GM18507 (cell line): Measurements from ENCODE around the gene SSH2.

Experiments used
- DNase-seq: peaks from one replicate; pipeline ENCODE4 v3.0.0; 2011; ENCODE audit warnings: low read depth; ENCODE audit not compliant: insufficient read length; ENCODE audit errors: extremely low spot score
- FAIRE-seq: peaks from 2 replicates; lab custom pipeline; 2011; peaks lifted over from hg19 to GRCh38; lab: Jason Lieb, UNC

The SSH2 gene

DNA sequence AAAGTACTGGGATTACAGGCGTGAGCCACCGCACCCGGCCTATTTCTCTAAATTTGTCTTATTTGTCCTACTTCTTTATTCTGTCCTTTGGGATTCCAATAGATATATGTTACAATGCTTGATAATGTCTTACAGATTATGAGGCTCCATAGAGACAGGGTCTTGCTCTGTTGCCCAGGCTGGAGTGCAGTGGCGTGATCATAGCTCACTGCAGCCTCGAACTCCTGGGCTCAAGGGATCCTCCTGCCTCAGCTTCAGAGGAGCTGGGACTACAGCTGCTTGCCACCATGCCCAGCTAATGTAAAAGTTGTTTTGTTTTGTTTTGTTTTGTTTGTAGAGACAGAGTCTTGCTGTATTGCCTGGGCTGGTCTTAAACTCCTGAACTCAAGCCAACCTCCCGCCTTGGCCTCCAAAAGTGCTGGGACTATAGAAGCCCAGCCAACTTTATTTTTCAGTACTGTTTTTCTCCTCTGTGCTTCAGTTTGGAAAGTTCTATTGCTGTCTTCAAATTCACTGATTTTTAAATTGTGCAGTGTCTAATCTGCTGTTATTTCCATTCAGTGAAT, 326.8 kb downstream of the SSH2 start:
- FAIRE-seq: no peak

DNA sequence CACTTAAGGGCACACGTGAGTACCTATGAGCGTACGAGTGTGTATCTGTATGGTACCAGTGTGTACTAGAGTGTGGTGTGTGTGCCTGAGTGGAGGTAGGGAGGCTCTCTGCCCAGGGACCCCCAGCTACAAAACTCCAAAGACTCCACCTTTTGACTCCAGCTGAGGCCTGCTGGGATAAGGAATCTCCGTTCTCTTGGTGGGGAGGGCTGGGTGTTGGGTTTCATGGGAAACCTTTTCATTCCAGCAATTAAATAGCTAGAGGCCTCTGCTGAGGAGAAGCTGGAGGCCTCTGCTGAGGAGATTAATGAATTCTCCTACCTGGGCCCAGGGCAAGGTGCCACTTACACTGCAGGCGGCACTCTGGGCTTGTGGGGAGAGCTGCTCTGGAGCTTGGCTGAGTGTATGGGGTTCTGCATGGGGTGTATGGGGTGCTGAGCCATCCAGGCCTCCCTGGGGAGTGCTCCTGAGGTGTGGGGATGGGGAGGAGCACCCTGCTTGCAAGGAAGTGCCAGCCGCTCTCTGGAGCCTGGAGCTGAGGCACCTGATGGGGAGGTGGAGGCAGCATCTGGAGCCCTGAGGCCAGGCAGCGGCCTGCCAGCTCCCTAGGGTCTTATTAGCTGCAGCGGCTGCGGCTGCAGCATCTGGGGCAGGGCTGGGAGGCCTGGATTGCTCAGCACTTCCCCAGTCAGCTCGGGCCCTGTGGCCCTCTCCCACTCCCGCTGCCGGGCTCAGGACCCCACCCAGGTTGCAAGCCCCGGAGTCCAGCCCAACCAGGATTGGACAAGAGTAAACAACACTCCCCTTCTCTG, 332.5 kb downstream of the SSH2 start:
- FAIRE-seq (no peak), DNase-seq (no peak)

More for the DNA sequence above, 326.8 kb downstream of the SSH2 start:
- DNase-seq: no peak

DNA sequence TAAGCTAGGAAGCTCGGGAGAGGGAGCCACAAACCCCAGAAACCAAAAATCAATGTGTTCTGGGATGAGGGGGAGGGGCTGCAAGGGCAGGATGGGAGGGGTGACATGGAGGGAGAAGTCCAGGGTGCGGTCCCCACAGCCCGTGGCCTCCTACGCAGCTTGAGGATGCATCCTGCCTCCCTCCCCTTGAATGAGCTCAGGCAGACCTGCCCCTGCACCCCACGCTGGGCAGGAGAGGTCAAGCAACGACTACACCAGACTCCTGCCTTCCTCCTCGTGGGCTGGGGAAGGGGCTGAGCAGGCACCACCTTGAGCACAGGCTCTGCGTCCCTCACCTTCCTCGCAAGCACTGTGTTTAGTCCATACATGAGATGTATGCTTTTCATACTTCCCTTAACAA, 333.2 kb downstream of the SSH2 start:
- FAIRE-seq: no peak
- DNase-seq: no peak

DNA sequence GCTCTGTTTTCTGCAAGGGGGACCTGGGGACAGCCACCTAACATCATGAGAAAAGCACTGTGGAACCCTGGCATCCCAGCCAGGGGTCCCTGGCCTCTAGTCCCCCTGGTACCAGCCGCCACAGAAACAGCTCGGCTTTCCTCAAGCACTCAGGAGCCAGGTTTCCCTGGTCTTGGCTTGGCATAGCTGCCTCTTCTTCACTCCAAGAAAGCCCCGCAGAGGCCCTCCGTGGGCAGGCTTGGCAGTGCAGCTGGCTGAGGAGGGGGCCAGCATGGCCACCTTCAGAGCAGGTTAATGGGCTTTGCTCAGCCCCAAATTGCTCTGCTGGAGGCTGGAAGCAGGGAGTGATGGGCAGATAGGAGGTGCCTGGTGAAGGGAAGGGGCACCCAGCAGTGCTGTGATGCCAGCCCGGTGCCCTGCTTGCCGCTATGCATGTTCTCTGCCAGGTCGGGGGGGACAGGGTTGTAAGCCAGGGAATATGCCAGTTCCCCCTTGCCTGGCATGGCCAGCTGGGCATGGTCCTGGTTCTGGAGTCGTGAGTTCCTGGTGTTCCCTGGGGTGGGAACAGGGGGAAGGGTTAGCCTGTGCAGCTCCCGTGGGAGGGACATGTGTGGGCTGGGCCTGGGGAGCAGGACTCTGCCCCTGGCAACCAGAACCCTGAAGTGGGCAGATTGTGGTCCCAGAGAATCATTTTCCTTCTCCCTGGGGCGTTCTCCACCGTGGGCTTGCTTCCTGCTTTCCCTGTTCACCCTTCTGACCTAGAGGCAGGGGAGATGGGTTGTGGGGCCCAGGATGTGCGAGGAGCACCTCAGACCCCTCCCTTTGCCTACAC, 333.9 kb downstream of the SSH2 start:
- no peak for FAIRE-seq
- no peak for DNase-seq

DNA sequence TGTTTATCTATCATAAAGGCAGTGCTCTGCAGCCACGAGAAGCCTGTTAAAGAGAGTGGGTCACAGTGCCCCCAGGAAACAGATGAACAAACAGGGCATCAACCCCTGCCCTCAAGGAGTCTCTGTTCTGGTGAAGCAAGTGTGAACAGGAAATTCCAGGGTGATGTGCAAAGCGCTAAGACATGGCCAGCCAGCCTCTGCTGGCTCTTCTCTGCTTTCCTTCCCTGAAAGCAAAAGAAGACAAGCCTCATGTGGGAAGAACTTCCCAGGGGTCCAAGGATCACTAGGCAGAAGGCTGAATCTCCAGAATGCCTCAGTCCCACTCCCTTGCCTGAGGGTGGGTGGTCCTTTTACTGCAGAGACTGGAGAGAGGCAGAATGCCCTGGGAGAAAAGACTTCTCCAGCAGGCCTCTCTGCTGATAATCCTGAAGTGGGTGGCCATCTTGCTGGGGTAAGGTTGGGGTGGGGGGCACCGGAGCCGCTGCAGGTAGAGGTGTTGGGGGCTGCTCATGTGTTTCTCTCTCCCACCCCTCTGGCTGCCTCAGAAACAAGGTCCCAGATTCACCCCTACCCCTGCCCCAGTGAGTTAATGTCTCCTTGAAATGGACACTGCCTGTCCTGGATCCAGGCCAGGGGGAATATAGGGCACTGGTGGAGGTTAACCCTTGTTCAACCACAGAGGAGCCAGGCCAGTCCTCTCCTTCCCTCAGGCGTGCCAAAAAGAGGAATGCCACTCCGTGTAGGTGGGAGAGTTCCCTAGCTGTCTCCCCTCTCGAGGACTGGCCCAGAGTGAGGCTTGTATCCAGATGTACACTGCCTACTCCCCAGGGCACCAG, 334.7 kb downstream of the SSH2 start:
- FAIRE-seq: no peak
- no peak for DNase-seq

DNA sequence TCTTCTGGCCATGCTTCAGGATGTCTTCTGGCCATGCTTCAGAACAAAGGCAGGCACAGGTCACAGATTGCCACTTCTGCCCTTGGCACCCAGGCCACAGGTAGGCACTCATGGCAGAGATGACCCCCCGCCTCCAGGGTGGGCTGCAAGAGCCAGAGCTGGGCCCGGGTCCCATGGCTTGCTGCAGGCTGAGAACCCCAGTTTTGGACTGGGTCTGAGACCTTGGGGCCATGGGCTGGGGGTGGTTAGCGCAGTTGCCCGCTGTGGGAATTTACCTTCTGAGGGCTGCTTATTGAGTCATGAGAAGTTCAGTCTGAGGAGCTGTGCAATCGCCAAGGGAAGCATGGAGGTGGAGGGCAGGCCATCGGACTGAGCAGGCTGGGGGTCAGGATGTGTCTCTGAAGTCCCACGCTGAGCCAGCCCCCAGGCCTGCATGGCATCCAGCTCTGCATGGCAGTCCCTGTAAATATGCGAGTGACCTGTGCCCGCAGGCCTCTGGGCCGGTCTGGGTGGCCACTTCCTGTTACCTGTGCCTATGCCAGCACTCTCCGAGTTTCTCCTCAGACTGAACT, 335.4 kb downstream of the SSH2 start:
- FAIRE-seq: no peak
- no peak for DNase-seq

DNA sequence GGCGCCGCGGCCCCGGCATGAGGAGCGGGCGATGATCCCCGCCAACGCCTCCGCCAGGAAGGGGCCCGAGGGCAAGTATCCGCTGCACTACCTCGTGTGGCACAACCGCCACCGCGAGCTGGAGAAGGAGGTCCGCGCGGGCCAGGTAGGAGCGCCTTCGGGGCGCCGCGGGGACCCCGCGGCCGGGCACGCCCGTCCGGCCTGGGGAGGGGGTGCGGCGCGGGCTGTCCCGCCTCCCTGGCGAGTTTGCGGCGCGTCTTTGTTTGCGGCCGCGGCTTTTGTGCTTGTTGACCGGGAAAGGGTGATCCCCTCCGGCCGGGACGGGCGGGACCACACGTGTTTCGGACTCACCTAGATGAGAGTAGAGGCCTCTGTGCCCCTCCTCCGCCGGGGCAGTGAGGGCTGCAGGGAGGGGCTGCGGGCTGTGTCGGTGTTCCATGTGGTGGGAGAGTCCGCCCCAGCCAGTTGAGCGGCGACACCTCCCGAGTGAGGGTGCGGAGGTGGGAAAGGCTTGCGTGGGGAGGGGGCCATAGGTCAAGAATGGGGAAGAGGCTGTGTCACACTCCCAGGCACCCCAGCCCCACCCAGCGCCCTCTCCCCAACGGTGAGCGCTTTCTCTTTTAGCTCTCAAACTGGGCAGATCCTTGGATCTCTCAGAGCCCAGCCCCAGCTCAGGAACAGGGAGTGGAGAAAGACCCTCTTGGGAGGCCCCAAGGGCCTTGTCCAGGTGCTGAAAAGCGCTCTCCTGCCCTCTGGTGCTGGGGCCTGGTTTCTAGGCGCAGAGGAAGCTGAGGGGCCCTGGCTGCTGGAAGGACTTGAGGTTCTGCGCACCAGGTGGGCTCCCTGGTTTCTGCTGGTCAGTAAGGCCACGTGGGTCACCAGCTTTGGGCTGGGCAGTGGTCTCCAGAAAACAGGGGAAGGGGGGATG, 336.2 kb downstream of the SSH2 start:
- no peak for DNase-seq
- no peak for FAIRE-seq

DNA sequence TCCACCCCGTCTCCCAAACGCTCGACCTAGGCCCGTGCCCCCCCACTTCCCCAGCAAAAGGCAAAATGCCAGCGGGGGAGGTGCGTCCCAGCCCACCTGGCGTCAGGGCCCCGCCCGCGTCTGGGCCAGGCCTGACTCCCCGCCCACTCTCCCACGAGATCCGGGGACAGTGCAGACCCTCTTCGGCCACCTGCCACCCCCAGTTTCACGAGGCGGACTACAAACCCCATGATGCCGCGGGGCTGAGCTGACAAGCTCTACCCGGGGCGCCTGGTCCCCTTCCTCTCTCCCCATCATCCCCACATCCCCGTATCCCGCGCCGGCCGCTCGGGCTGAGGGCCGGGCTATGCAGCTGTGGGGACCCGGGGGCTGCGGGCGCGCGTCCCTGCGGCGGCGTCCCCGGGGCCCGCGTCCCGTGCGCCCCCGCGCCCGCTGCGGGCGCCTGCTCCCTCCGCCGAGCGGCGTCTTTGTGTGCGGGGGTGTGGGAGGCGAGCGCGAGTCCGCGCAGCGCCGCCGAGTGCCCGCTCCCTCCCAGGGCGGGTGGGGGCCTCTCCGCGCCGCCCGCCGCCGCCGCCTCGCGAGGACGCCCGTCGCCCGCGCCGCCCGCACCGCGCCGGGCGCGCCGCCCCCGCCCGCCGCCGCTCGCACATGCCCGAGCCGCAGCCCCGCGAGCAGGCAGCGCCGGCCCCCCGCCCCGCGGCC, 337.0 kb downstream of the SSH2 start, which contains the start of gene ANKRD13B:
Gene ANKRD13B (plus strand): TSS at position 283 of the 702 bp plus-strand sequence. CDS start 490 bp downstream, outside the sequence.
- peak; percentile 55 for FAIRE-seq
- no peak for DNase-seq

DNA sequence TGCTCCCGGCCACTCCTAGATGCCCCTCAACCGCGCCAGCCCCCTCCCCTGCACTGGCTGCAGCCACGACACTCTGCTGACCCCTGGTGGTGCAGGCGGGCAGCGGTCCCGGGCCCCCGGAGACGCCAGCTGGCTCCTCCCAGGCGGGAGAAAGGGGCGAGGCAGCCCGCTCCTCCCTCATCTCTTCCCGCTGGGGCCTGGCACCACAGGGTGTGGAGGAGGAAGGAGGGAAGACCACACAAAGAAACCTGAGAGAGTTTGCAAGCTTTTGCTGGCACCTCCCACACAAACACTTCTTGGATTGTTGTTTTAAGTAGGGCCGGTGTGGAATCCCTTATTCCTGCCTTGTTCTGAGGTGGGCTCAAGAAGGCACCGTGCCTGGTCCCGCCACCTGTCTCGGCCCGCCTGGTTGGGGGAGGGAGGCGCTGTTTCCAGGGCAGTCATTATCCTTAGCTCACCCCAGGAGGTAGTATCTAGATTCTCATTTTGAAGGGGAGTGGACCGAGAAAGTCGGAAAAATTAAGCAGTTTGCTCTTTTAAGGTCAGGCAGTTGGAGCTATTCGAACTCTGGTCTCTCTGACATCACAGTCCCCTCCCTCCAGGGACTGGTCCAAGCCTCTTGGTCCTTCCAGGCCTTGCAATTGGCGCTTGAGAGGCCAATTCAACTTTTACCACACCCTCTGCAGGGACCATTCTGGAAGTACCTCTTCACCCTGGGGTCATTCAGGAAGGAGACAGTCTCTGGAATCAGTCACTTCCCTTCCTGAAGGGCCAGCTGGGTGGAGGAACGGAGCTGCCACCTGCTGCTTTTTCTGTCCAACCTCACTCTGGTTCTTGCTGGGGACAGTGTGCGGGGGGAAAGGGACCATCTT, 338.1 kb downstream of the SSH2 start:
- peak; percentile 70 for DNase-seq
- peak; percentile 74 for FAIRE-seq

DNA sequence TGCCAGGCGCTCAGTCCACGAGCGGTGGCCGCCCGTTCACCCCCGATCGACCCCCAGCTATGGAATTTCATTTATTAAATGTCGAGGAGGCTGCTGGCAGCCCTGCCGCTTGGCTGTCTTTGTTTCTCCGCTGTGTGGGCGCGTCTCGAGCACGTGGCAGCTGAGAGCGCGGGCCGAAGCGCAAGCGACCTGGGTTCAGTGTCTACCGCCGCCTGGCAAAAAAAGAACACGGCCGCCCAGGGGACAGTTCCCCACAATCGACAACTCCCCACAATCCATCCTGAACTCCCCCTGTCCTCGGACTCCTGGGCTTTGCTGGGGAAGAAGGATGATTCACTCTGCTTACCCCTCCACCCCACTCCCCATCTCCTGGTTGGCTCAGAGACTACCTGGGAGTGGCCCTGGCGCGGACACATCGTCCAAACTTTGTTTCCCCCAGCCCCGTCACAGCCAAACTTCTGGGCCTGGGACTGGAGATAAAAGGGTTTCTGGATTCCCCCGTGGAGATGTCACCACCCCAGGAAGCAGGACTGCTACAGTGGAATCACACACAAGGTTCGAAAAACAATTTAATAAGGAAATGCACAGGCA, 338.8 kb downstream of the SSH2 start:
- FAIRE-seq: no peak
- no peak for DNase-seq

DNA sequence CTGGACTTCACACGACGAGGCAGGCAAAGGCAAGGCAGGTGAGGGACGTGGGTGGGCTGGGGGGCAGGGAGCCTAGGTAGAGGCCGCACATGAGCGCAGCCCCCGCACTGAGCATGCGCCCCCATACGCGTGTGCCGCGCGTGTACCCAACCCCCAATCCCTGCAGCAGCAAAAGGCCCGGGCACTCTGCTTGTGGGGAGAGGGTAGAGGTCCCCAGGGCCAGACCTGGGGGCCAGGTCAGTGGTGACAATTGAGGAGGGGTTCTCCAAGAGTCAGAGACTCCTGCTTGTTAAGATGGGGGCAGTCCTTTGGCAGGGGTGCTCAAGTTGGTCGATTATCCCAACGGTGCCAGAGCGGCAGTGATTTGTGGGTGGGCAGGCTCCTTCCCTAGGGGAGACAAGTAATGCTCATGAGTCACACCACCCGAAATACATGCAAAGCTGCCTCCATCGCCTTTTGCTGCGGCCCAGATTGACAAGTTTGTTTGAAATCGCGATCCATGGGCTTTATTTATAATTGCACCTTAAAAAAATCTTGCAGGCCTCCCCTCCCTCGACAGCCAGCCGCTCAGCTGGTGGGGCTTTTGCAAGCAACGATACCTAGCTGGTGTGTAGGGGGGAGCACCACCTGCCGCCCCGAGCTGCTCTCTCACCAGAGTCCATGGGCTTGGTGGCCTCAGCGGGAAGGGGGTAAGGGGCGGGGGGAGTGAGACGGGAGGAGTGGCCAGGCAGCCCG, 339.4 kb downstream of the SSH2 start:
- DNase-seq: no peak
- FAIRE-seq: no peak

DNA sequence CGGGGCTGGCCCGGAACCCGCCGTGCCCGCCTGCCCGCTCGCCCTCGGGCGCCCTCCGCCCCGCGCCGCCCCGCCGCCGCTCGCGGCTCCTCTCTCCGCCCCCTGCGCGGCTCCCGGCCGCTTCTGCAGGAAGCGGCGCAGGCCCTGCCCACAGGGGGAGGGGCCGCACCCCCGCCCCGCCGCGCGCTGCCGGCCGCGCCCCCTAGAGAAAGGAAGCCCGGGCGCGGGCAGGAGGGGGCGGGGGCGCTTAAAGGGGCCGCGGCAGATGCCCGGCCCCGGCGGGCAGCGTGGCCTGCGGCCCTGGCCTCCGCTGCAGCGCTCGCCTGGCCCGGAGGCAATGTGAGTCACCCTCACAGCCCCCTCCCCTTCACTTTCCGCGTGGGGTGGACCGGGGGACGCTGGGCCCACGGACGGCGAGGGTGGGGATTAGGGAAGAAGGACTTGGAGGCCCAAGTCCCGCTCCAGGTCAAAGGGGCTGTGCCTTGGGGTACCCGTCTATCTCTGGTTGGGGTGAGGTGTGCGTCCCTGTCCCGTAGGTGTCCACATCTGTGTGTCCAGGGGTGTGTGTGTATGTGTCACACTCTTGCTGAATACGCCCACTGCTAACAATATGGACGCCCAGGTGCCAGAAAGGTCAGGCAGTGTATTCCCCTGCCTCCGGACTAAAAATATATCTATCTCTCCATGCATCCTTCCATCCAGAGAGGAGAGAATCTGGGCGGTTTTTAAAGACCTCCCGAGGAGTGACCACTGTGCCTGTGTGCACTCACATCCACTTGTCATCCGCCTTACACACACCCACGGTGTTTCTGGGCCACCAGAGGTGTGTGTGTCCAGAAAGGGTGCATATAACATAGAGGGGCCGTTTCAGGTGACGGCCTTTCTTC, 340.3 kb downstream of the SSH2 start, which contains the start of gene GIT1:
Gene GIT1 (minus strand): TSS at position 125 of the 887 bp plus-strand sequence. CDS start 270 bp downstream, outside the sequence.
- FAIRE-seq (peak; percentile 39), DNase-seq (peak; percentile 86)

DNA sequence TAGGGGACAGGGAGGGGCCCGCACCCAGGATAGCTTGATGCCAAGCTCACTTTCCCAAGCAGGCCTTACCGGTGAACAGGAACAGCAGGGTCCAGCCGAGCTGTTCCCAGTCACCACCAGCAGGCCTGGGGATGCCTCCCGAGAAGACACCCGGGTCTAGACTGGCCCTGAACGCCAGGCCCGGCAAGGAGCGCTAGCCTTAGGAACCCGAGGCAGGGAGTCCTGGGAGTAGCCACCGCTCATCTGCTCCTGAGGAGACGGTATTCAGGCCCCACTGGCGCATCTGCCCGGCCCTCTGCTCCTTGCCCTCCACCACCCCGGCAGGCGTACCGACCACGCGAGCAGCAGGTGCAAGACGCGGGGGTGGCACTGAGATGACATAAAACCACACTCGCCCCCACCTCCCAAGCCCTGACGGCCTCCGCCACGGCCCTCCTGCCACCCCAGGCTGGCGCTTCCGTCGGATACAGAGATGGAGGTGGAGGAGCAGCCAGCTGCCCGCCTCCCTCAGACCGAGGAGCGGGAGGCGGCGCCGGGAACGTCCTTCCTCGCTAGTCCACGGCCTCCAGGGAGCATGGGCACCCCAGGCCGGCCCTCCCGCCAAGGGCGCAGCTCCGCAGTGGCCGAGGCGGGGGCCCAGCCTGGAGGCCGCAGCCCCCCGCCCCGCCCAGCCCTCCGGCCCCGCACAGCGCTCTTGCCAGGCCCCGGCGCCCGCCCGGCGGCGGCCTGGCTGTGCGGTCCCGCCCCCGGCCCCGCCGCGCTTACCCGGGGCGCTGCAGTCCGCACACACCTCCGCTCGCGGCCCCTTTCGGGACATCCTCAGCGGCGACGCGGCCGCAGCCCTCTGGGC, 341.2 kb downstream of the SSH2 start:
- no peak for FAIRE-seq

More for the DNA sequence above, 341.2 kb downstream of the SSH2 start:
- DNase-seq: no peak
